H9 (cell line): ENCODE data around the gene EMC9. TPM values are rescaled to one million over a fixed set of nuclear protein-coding genes. Genes with fewer than 3 reads are reported as not detected.

Experiments
- DNase-seq: peaks from one replicate; pipeline ENCODE4 v3.0.0-alpha.2; 2017
- H2AFZ ChIP-seq: one replicate; pipeline ENCODE4 v1.6.1; 2013; ENCODE audit warnings: mild to moderate bottlenecking, low read length, control low read depth, moderate library complexity
- H2AK5ac ChIP-seq: 2 replicates; pipeline ENCODE4 v1.6.1; 2013; ENCODE audit warnings: low read length, control low read depth, mixed read lengths; ENCODE audit not compliant: insufficient read length
- H2BK120ac ChIP-seq: one replicate; pipeline ENCODE4 v1.6.1; 2013; ENCODE audit warnings: low read depth, mild to moderate bottlenecking, low read length, control low read depth, inconsistent platforms; ENCODE audit not compliant: poor library complexity, severe bottlenecking
- H2BK12ac ChIP-seq: 2 replicates; pipeline ENCODE4 v1.6.1; 2013; ENCODE audit warnings: low read length, control low read depth, mixed read lengths, low read depth; ENCODE audit not compliant: insufficient read length
- H2BK15ac ChIP-seq: 2 replicates; pipeline ENCODE4 v1.6.1; 2013; ENCODE audit warnings: low read depth, low read length, control low read depth
- H2BK20ac ChIP-seq: one replicate; pipeline ENCODE4 v1.6.1; 2013; ENCODE audit warnings: low read depth, mild to moderate bottlenecking, low read length, control low read depth, inconsistent platforms; ENCODE audit not compliant: poor library complexity, severe bottlenecking
- H2BK5ac ChIP-seq: 2 replicates; pipeline ENCODE4 v1.6.1; 2013; ENCODE audit warnings: low read length, control low read depth, mixed read lengths; ENCODE audit not compliant: insufficient read length
- H3K14ac ChIP-seq: 2 replicates; pipeline ENCODE4 v1.6.1; 2013; ENCODE audit warnings: low read length, control low read depth; ENCODE audit not compliant: insufficient read depth
- H3K18ac ChIP-seq: 2 replicates; pipeline ENCODE4 v1.6.1; 2013; ENCODE audit warnings: low read depth, mild to moderate bottlenecking, mixed read lengths, low read length, control low read depth; ENCODE audit not compliant: insufficient read length
- H3K23ac ChIP-seq: 2 replicates; pipeline ENCODE4 v1.6.1; 2013; ENCODE audit warnings: low read length, control low read depth, mixed read lengths, low read depth; ENCODE audit not compliant: insufficient read length
- H3K23me2 ChIP-seq: 2 replicates; pipeline ENCODE4 v1.6.1; 2013; ENCODE audit warnings: low read depth, mild to moderate bottlenecking, mixed read lengths, low read length, control low read depth; ENCODE audit not compliant: insufficient read length, poor library complexity, severe bottlenecking
- H3K27ac ChIP-seq: 2 replicates; pipeline ENCODE4 v1.5.1; 2013; ENCODE audit warnings: low read length, control low read depth, mixed read lengths, low read depth; ENCODE audit not compliant: insufficient read length
- H3K27me3 ChIP-seq: 2 replicates; pipeline ENCODE4 v1.6.1; 2013; ENCODE audit warnings: low read length, control low read depth, inconsistent platforms; ENCODE audit not compliant: insufficient read depth
- H3K4ac ChIP-seq: 2 replicates; pipeline ENCODE4 v1.6.1; 2013; ENCODE audit warnings: low read depth, mild to moderate bottlenecking, control low read depth, inconsistent platforms, low read length, moderate library complexity
- H3K4me1 ChIP-seq: 2 replicates; pipeline ENCODE4 v1.6.1; 2013; ENCODE audit warnings: low read length, control low read depth, inconsistent platforms; ENCODE audit not compliant: insufficient read depth
- H3K4me2 ChIP-seq: 2 replicates; pipeline ENCODE4 v1.6.1; 2013; ENCODE audit warnings: low read length, control low read depth, mixed read lengths; ENCODE audit not compliant: insufficient read length, insufficient read depth
- H3K56ac ChIP-seq: 2 replicates; pipeline ENCODE4 v1.6.1; 2013; ENCODE audit warnings: low read depth, mild to moderate bottlenecking, mixed read lengths, low read length, control low read depth; ENCODE audit not compliant: insufficient read length
- H3K79me1 ChIP-seq: 2 replicates; pipeline ENCODE4 v1.6.1; 2013; ENCODE audit warnings: low read depth, mild to moderate bottlenecking, moderate library complexity, low read length, control low read depth, inconsistent platforms; ENCODE audit not compliant: insufficient read depth, poor library complexity, severe bottlenecking
- H3K79me2 ChIP-seq: 2 replicates; pipeline ENCODE4 v1.6.1; 2013; ENCODE audit warnings: low read length, control low read depth, inconsistent platforms; ENCODE audit not compliant: insufficient read depth
- H3K9ac ChIP-seq: 2 replicates; pipeline ENCODE4 v1.6.1; 2013; ENCODE audit warnings: low read length, control low read depth, mixed read lengths; ENCODE audit not compliant: insufficient read length; ENCODE audit errors: extremely low read depth
- H3K9me3 ChIP-seq: one replicate; pipeline ENCODE4 v1.6.1; 2013; ENCODE audit warnings: low read depth, low read length, inconsistent platforms; ENCODE audit not compliant: control insufficient read depth
- H3T11ph ChIP-seq: one replicate; pipeline ENCODE4 v1.6.1; 2013; ENCODE audit warnings: mild to moderate bottlenecking, low read length, control low read depth, inconsistent platforms
- H4K20me1 ChIP-seq: one replicate; pipeline ENCODE4 v1.6.1; 2013; ENCODE audit not compliant: control insufficient read depth, insufficient read length, insufficient read depth
- H4K5ac ChIP-seq: 2 replicates; pipeline ENCODE4 v1.6.1; 2013; ENCODE audit warnings: low read depth, mild to moderate bottlenecking, mixed read lengths, low read length, control low read depth; ENCODE audit not compliant: insufficient read length
- H4K8ac ChIP-seq: replicated peaks from 2 replicates; pipeline ENCODE4 v1.6.1; 2013; ENCODE audit warnings: low read length, control low read depth, mixed read lengths, low read depth; ENCODE audit not compliant: insufficient read length
- H4K91ac ChIP-seq: 2 replicates; pipeline ENCODE4 v1.6.1; 2013; ENCODE audit warnings: low read depth, mild to moderate bottlenecking, moderate library complexity, mixed read lengths, low read length, control low read depth; ENCODE audit not compliant: insufficient read length
- H3K27ac Mint-ChIP-seq, 3 experiments: 2 replicates in 2 of 3; 3 replicates in 1 of 3; pipeline ENCODE4 v1.8.0; 2020 to 2021; ENCODE audit warnings: mixed read lengths in 3 of 3, mild to moderate bottlenecking in 1 of 3, moderate library complexity in 1 of 3
- H3K27me3 Mint-ChIP-seq: 2 replicates; pipeline ENCODE4 v1.8.0; 2021; ENCODE audit warnings: low read depth, mild to moderate bottlenecking, moderate library complexity, mixed read lengths
- H3K36me3 Mint-ChIP-seq, 3 experiments: 2 replicates in 2 of 3; 3 replicates in 1 of 3; pipeline ENCODE4 v1.8.0; 2020 to 2021; ENCODE audit warnings: low read depth in 3 of 3, mixed read lengths in 3 of 3; ENCODE audit not compliant: insufficient read depth in 1 of 3
- H3K4me1 Mint-ChIP-seq, 2 experiments: 2 replicates each; pipeline ENCODE4 v1.8.0; 2020; ENCODE audit warnings: mixed read lengths in 2 of 2
- H3K4me3 Mint-ChIP-seq, 2 experiments: 2 replicates in 1 of 2; 3 replicates in 1 of 2; pipeline ENCODE4 v1.8.0; 2020 to 2021; ENCODE audit warnings: mild to moderate bottlenecking in 2 of 2, mixed read lengths in 2 of 2, moderate library complexity in 1 of 2
- H3K9me3 Mint-ChIP-seq, 2 experiments: 2 replicates in 1 of 2; 3 replicates in 1 of 2; pipeline ENCODE4 v1.8.0; 2020; ENCODE audit warnings: mild to moderate bottlenecking in 2 of 2, mixed read lengths in 2 of 2, moderate library complexity in 1 of 2
- WGBS: extraction: QIAGEN DNeasy Blood & Tissue Kit; methylation state at CpG from one replicate; pipeline ENCODE4 v1.1.7; 2013; ENCODE audit warnings: missing lambda C conversion rate, low lambda C conversion rate, mixed read lengths; ENCODE audit not compliant: insufficient read length; ENCODE audit errors: extremely low coverage; 5-methylcytosine and 5-hydroxymethylcytosine counted together
- total RNA-seq: library from RNA; stranded (reverse); gene quantifications from 2 replicates; pipeline ENCODE4 v1.2.1, GENCODE V29; 2021
- TF ChIP-seq, protein P1 (sequence below): fragments of 200-600 bp; sonication (generic); conservative IDR thresholded peaks from 3 replicates; pipeline ENCODE4 v1.8.0; 2021; ENCODE audit warnings: antibody characterized with exemption, mild to moderate bottlenecking

Gene EMC9
- total RNA-seq, 1 experiment from 2014 or later = 52.9 TPM

- H3K4me1 ChIP-seq = no peaks in the 10 kb centered on the region
- no peaks in the 10 kb centered on the region for H3K79me2 ChIP-seq
- no peak overlapping the region for H4K5ac ChIP-seq
- TF ChIP-seq, protein P1, sequence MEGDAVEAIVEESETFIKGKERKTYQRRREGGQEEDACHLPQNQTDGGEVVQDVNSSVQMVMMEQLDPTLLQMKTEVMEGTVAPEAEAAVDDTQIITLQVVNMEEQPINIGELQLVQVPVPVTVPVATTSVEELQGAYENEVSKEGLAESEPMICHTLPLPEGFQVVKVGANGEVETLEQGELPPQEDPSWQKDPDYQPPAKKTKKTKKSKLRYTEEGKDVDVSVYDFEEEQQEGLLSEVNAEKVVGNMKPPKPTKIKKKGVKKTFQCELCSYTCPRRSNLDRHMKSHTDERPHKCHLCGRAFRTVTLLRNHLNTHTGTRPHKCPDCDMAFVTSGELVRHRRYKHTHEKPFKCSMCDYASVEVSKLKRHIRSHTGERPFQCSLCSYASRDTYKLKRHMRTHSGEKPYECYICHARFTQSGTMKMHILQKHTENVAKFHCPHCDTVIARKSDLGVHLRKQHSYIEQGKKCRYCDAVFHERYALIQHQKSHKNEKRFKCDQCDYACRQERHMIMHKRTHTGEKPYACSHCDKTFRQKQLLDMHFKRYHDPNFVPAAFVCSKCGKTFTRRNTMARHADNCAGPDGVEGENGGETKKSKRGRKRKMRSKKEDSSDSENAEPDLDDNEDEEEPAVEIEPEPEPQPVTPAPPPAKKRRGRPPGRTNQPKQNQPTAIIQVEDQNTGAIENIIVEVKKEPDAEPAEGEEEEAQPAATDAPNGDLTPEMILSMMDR = no peak
- no CpG with 5 or more reads among the region's 6 CpGs for WGBS
- H3T11ph ChIP-seq = no peak overlapping the region
- Mint-ChIP-seq H3K27me3 (peaks cover 3% of the 10 kb centered on the region; the same call in 1 of the 2 replicates), H3K4me1 (peaks cover 12 to 15% of the 10 kb centered on the region in 2 experiments), H3K9me3 (no peaks in the 10 kb centered on the region; a peak in 1 of 5 replicates), H3K4me3 (peak overlapping the region; percentile 93 to 95), H3K27ac (peak overlapping the region in 2 of 3 experiments; percentile 89 to 100; a peak in 2 of 7 replicates), H3K36me3 (peaks cover 18 to 52% (median 47%) of the 10 kb centered on the region in 3 experiments; a peak in 6 of 7 replicates)
- no peak overlapping the region for H2AFZ ChIP-seq
- H2BK120ac ChIP-seq = no peak overlapping the region
- H3K79me1 ChIP-seq = no peaks in the 10 kb centered on the region
- H3K14ac ChIP-seq = no peak overlapping the region
- no peak overlapping the region for H3K9ac ChIP-seq
- peaks cover 13% of the 10 kb centered on the region for H3K23me2 ChIP-seq
- H3K27me3 ChIP-seq = no peaks in the 10 kb centered on the region
- no peak overlapping the region for H3K4ac ChIP-seq
- no peaks in the 10 kb centered on the region for H4K20me1 ChIP-seq
- no peak overlapping the region for H3K18ac ChIP-seq
- H2AK5ac ChIP-seq = no peak overlapping the region
- no peaks in the 10 kb centered on the region for H3K9me3 ChIP-seq
- H2BK5ac ChIP-seq = no peak overlapping the region
- H2BK15ac ChIP-seq = no peak overlapping the region
- H2BK12ac ChIP-seq = no peak overlapping the region
- no peak overlapping the region for H4K8ac ChIP-seq
- no peak for DNase-seq
- H4K91ac ChIP-seq = no peak overlapping the region
- no peak overlapping the region for H3K56ac ChIP-seq
- H2BK20ac ChIP-seq = no peak overlapping the region
- peak overlapping the region; percentile 79 for H3K4me2 ChIP-seq
- no peak overlapping the region for H3K27ac ChIP-seq
- H3K23ac ChIP-seq = no peak overlapping the region
Observed at GRCh38 chr14:24116128-24116814, 25.1 kb downstream of the EMC9 start.
